HCEC 1CT (cell line): Measurements from ENCODE around the gene WDR59.
"Not testable (repeated sequence)": the region's sequence is repeated elsewhere in the genome, so short reads cannot be mapped to it uniquely, and the experiment has no call there.

Experiments used
- DNase-seq: peaks from one replicate; pipeline ENCODE4 v3.0.0-alpha.2; 2017

The WDR59 gene

DNA sequence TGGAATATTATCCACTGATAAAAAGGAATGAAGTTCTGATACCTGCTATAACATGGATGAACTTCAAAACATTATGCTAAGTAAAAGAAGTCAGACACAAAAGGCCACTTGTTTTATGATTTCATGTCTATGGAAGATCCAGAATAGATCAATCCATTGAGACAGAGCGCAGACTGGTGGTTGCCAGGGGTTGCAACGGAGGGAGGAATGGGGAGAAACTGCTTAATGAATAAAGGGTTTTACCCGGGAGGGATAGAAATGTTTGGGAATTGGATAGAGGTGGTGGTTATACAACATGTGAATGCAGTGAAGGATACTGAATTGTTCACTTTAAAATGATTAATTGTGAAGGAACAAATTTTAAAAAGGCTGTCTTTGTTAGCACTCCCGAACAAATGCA, 30.2 kb downstream of the WDR59 start:
- DNase-seq: no peak

DNA sequence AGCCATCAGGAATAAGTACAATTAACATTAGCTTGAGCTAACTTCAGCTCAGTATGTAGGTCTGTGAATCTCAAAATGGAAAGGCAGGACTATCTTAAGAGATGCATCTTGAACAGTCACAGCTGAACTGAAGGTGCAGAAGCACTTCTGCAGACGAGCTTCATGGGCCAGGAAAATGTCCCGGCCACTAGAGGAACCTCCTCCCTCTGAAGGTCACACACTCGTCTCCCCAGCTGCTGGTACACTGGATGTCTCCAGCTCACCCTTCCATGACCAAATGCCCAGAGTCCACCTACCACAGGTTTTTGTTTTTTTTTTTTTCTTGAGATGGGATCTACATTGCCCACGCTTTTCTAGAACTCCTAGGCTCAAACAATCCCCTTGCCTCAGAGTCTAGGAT, 33.2 kb downstream of the WDR59 start:
- DNase-seq: no peak

- no peak for DNase-seq
Measured at GRCh38 chr16:74951206-74951605, 33.7 kb downstream of the WDR59 start.

DNA sequence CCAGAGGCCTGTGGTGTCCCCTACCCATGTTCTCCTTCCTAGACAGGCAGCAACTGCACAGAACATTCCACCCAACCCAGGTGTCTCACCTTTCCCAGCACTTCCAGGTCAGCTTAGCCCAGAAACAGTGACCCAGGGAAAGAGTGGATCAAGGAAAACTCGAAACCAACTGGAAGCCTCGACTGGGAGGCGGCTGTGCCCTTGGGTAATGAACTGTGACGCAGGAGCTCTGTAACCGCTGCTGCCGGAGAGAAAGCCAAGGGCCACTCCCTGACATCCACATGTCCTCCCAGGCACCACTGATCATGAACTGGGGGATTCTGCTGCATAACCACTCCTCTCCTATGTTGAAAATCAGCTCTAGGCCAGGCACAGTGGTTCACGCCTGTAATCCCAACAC, 34.4 kb downstream of the WDR59 start:
- no peak for DNase-seq

DNA sequence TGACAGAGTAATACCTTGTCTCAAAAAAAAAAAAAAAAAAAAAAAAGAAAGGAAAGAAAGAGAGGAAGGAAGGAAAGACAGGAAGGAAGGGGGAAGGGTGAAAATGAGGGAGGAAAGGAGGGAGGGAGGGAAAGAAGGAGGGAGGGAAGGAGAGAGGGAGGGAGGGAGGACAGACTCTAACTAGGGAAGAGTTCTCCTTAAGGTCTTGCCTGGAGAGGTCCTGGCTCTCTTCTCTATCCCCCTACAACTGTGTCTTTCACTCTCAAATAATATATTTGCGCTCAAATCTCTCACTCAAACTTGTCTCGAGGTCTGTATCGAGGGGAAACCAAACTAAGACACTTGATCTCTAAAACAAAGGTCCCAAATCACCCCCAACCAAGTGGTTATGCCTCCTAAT, 35.6 kb downstream of the WDR59 start:
- DNase-seq: no peak

DNA sequence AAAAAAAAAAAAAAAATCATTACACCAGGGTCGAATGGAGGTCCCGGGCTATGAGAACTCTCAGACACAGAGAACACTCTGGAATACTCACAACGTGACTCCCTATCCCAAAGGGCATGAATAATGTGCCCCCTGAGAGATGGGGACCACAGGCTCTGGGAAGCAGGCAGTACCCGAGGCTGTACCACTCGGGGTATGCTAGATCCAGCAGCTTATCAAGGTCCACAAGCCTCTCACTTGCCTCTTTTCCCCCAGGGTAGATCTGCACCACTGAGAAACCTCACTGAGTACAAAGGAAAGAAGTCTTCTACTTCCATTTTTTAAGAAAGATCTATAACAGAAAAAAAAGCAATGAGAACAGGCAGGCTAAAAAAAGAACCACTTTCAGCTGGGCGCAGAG, 40.5 kb downstream of the WDR59 start:
- DNase-seq: no peak

- DNase-seq: no peak
Measured at GRCh38 chr16:74942977-74943918, 41.7 kb downstream of the WDR59 start.

GRCh38 chr16:74942566-74942965, 42.4 kb downstream of the WDR59 start:
- no peak for DNase-seq

DNA sequence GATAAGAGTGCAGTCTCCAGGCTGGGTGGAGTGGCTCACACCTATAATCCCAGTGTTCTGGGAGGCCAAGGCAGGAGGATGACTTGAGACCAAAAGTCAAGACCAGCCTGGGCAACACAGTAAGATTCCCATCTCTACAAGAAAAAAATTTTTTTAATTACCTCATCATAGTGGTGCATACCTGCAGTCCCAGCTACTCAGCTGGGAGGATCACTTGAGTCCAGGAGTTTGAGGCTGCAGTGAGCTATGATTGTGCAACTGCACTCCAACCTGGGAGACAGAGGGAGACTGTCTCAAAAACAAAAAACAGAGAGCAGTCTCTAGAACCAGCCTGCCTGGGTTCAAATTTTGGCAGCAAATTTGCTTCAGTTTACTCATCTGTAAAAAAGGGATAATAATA, 45.2 kb downstream of the WDR59 start:
- no peak for DNase-seq

DNA sequence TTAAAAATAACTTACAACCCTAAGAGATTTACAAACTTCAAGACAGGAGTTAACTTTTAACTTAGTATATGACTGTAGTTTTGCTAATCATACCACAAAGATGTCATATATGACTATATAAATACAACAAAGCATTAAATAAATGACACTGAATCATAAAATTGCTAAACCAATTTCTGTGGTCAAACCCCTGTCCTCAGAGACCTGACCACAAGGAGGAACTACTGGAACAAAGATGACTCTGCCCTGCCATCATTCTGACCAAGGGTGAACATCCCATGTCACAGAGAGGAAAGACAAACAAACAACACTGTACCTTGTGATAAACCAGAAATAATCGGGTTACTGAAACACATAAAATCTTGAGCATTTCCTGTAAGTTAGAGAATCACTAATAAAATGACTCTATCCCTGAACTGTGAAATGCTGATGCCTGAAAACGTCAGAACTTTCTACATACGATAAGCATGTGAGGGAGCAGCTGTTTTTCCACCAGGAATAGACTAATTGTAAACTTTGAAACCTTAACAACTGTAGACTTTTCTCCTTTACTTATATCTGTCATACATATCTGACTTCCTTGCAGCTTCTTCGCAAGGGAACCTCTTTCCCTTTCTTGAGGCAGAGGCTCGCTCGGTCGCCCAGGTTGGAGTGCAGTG, 47.9 kb downstream of the WDR59 start:
- peak; percentile 94 for DNase-seq

GRCh38 chr16:74931445-74931844, 53.5 kb downstream of the WDR59 start:
- no peak for DNase-seq

DNA sequence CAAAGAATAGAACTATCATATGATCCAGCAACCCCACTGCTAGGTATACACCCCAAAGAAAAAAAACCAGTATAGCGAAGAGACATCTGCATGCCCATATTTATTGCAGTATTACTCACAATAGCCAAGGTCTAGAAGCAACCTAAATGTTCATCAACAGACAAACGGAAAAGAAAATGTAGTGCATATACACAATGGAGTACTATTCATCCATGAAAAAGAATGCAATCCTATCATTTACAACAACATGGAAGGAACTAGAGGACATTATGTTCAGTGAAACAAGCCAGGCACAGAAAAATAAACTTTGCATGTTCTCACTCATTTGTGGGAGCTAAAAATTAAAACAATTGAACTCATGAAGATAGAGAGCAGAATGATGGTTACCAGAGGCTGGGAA, 55.3 kb downstream of the WDR59 start:
- DNase-seq: no peak

GRCh38 chr16:74926805-74927204, 58.1 kb downstream of the WDR59 start:
- DNase-seq: no peak

- no peak for DNase-seq
Measured at GRCh38 chr16:74923766-74924460, 61.0 kb downstream of the WDR59 start.

GRCh38 chr16:74922150-74923138, 62.5 kb downstream of the WDR59 start:
- DNase-seq: no peak

DNA sequence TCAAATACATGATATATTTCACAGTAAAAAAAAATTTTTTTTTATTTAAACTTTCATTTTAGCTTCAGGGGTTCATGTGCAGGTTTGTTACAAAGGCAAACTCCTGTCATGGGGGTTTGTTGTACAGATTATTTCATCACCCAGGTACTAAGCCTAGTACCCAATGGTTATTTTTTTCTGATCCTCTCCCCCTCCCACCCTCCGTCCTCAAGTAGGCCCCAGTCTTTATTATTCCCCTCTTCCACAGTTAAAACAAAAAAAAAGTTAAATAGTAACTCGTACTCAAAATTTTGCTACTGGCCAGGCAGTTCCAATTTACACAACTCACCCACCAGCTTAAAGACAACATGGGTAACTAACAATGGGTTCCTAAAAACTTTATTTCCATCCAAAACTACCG, 63.9 kb downstream of the WDR59 start:
- no peak for DNase-seq

DNA sequence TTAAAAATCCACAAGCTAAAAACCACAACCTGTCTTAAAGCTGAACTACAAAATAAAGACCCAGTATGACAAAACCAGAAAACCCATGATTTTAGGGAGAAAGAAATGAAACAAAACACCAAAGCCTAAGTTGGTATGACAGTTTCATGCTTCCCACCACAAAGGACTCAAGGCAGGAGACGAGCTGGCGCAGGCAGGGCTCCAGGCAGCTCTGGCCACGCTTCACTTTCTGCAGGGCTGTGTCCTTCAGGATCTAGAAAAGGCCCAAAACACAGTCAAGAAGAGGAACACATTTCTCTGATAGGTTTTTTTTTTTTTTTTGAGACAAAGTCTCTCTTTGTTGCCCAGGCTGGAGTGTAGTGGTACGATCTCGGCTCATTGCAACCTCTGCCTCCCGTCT, 75.3 kb downstream of the WDR59 start:
- DNase-seq: no peak

DNA sequence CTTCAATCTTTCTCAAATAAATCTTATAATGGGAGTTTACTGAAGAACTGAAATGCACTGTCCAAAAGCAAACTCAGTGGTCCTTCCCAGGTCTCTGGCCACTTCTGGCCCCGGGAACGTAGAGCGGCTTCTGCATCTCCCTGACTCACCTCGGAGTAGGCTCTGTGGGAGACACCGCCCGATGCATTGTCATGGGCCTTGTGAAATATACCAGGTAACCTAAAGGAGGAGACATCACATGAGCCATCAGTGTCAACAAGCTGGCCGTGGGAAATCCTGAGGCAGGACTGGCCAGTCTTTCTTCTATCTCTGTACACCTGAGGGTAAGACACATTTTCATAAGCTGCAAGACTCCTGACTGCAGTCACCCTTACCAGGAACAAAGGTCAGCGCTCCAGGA, 76.2 kb downstream of the WDR59 start:
- DNase-seq: not testable (repeated sequence)

GRCh38 chr16:74903901-74904678, 80.8 kb downstream of the WDR59 start:
- no peak for DNase-seq

- DNase-seq: no peak
Measured at GRCh38 chr16:74903120-74903519, 81.8 kb downstream of the WDR59 start.

DNA sequence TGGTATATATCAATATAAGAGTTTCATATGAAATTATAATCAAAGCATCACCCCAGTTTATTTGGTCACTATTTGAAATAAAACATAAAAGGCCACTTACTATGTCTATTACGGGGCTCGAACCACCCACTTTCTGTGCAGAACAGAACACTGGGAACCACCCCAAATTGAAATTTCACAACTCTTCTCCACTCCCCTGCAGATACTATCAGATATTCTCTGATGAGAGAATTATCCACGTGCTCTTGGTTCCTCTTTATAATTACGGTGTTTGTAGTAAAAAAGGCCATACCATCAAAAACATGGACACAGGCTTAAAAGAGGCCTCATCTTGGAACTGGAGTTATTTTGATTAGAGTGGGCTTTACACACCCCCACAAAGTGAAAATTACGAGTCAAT, 82.8 kb downstream of the WDR59 start:
- DNase-seq: no peak

- DNase-seq: no peak
Measured at GRCh38 chr16:74901606-74902005, 83.3 kb downstream of the WDR59 start.
